ENCODE measurements around the gene KLHDC7B. TPM values are rescaled to one million over a fixed set of nuclear protein-coding genes. Genes with fewer than 3 reads are reported as not detected.

KLHDC7B gene
- total RNA-seq, 4 donors from 2014 or later: 0.90 TPM; not detected in 3

DNA sequence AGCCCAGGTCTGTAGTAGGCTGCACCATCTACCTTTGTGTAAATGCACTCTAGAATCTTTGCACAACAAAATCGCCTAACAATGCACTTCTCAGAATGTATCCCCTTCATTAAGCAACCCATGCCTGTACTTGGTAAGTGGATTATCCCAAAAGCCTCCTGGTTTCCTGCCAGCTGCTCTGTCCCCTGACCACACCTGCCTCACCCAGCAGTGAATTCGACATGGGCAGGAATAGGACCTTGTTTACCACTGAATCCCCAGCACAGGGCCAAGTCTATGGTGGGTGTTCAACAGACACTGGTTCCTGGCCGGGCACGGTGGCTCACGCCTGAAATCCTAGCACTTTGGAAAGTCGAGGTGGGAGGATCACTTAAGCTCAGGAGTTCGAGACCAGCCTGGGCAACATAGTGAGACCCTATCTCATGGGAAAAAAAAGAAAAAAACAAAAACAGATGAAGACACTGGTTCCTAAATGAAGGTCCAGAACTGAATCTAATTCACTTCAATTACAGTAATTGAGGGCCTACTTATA is 22.1 kb downstream of the KLHDC7B start:
- no peak overlapping the region for H3K27ac ChIP-seq
- H3K36me3 ChIP-seq: peaks cover 0 to 51% (median 7%) of the 10 kb centered on the region in 3 donors
- peaks cover 0 to 12% (median 6%) of the 10 kb centered on the region in 4 donors for H3K4me1 ChIP-seq
- no peak overlapping the region for H3K4me3 ChIP-seq
- H3K27me3 ChIP-seq: no peaks in the 10 kb centered on the region
- 90 to 95% methylated on average over 7 of the region's 7 CpGs for WGBS, 2 donors
- TF ChIP-seq EP300 (IDR thresholded peaks at IDR 0.05) (no peak), POLR2A (IDR thresholded peaks at IDR 0.05) (no peak)
- TF ChIP-seq, protein P1, sequence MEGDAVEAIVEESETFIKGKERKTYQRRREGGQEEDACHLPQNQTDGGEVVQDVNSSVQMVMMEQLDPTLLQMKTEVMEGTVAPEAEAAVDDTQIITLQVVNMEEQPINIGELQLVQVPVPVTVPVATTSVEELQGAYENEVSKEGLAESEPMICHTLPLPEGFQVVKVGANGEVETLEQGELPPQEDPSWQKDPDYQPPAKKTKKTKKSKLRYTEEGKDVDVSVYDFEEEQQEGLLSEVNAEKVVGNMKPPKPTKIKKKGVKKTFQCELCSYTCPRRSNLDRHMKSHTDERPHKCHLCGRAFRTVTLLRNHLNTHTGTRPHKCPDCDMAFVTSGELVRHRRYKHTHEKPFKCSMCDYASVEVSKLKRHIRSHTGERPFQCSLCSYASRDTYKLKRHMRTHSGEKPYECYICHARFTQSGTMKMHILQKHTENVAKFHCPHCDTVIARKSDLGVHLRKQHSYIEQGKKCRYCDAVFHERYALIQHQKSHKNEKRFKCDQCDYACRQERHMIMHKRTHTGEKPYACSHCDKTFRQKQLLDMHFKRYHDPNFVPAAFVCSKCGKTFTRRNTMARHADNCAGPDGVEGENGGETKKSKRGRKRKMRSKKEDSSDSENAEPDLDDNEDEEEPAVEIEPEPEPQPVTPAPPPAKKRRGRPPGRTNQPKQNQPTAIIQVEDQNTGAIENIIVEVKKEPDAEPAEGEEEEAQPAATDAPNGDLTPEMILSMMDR (IDR thresholded peaks at IDR 0.05): no peak
- no peaks in the 10 kb centered on the region for H3K9me3 ChIP-seq
- no peak for DNase-seq (ENCODE audit: low spot score in 2 of 2)

GRCh38 chr22:50568626-50569025 is 22.9 kb downstream of the KLHDC7B start:
- Histone ChIP-seq H3K4me3 (no peak overlapping the region), H3K9me3 (no peaks in the 10 kb centered on the region), H3K27me3 (no peaks in the 10 kb centered on the region), H3K36me3 (peaks cover 0 to 59% (median 7%) of the 10 kb centered on the region in 3 donors), H3K4me1 (peaks cover 0 to 7% (median 2%) of the 10 kb centered on the region in 4 donors), H3K27ac (no peak overlapping the region)
- no peak for DNase-seq (ENCODE audit: low spot score in 2 of 2)
- 85 to 87% methylated on average over 6 to 7 of the region's 7 CpGs for WGBS, 2 donors
- TF ChIP-seq POLR2A (IDR thresholded peaks at IDR 0.05): no peak

- no peaks in the 10 kb centered on the region for H3K9me3 ChIP-seq
- TF ChIP-seq, protein P1 (IDR thresholded peaks at IDR 0.05): no peak
- TF ChIP-seq POLR2A (IDR thresholded peaks at IDR 0.05): no peak
- peaks cover 0 to 64% (median 7%) of the 10 kb centered on the region in 3 donors for H3K36me3 ChIP-seq
- peaks cover 0 to 3% (median 0%) of the 10 kb centered on the region in 4 donors for H3K4me1 ChIP-seq
- no peak overlapping the region for H3K27ac ChIP-seq
- 80 to 89% methylated on average over 5 to 8 of the region's 8 CpGs for WGBS, 2 donors
- DNase-seq (ENCODE audit: low spot score in 2 of 2): no peak
- no peak overlapping the region for H3K4me3 ChIP-seq
- no peaks in the 10 kb centered on the region for H3K27me3 ChIP-seq
Observed at GRCh38 chr22:50569041-50569459, 23.4 kb downstream of the KLHDC7B start.

DNA sequence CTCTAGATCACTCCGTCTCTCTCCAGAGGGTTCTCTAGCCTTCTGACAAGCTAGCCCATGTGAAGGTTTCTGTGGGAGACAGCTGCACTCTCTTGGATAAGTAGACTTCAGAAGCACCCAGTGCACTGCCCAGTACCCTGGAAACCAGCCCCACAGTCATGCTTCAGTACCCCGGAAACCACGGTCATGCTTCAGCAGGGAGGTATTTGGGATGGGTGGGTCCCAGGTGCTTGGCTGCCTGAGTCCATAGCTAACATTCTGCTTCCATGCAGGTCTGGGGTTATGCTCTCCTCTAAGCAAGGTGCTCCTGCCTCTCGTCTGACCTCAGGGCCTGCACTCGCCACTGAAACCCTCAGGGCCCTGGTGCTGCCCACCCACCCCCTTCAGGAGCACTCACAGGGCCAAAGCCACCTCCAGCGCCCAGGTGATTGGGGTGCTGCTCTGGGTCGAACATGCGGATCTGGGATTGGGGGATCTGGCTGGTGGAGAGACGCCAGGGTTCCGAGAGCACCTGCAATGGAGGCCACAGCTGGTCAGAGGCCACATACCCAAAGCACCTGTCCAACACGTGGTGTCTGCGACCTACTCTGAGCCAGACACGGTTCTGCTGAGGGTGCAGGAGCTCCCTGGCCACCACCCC is 24.3 kb downstream of the KLHDC7B start:
- no peak overlapping the region for H3K4me3 ChIP-seq
- no peaks in the 10 kb centered on the region for H3K27me3 ChIP-seq
- peaks cover 0 to 73% (median 7%) of the 10 kb centered on the region in 3 donors for H3K36me3 ChIP-seq
- no peaks in the 10 kb centered on the region for H3K9me3 ChIP-seq
- WGBS, 2 donors: 93 to 95% methylated on average over 13 of the region's 13 CpGs
- H3K27ac ChIP-seq: no peak overlapping the region
- DNase-seq (ENCODE audit: low spot score in 2 of 2): no peak
- no peaks in the 10 kb centered on the region for H3K4me1 ChIP-seq
- TF ChIP-seq, protein P1 (IDR thresholded peaks at IDR 0.05): no peak
- TF ChIP-seq EP300 (IDR thresholded peaks at IDR 0.05) (no peak), POLR2A (IDR thresholded peaks at IDR 0.05) (no peak)

DNA sequence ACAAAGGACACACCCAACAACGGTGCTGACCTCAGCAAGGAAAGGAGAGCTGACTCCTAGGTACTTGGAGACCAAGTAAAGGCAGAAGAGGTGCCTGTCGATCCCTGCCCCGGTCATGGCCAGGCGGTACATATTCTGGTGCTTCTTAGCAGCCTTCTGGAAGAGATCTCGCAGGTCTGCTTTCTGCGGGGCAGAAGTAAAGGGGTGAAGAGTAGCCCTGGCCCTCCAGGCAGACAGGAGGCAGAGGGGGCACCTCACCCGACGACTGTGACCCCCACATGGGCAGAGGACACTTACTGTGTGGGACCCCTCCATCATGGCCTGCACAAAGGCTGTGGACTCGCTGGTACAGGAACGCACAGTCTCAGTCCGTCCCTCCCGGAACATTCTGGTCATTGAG is 25.2 kb downstream of the KLHDC7B start:
- H3K9me3 ChIP-seq: no peaks in the 10 kb centered on the region
- H3K27me3 ChIP-seq: no peaks in the 10 kb centered on the region
- DNase-seq (ENCODE audit: low spot score in 2 of 2): no peak
- no peaks in the 10 kb centered on the region for H3K4me1 ChIP-seq
- H3K36me3 ChIP-seq: peaks cover 0 to 74% (median 7%) of the 10 kb centered on the region in 3 donors
- no peak overlapping the region for H3K4me3 ChIP-seq
- no peak for TF ChIP-seq POLR2A (IDR thresholded peaks at IDR 0.05)
- no peak overlapping the region for H3K27ac ChIP-seq
- 88 to 91% methylated on average over 11 to 12 of the region's 12 CpGs for WGBS, 2 donors

All from tibial nerve (tissue), 4 donors.